Neural cell (in vitro differentiated cells): ENCODE data around the gene GFRA1.

ENCODE experiments used
- EP300 ChIP-seq: fragments of 450-650 bp; conservative IDR thresholded peaks from 2 replicates; pipeline ENCODE4 v1.6.1; 2014; ENCODE audit warnings: antibody characterized with exemption, mild to moderate bottlenecking, moderate library complexity; ENCODE audit not compliant: poor library complexity, severe bottlenecking
- EZH2 ChIP-seq: fragments of 200-600, 300-800 bp; shearing (Covaris generic), sonication (generic); IDR thresholded peaks from 2 replicates; pipeline ENCODE4 v1.6.1; 2014; ENCODE audit warnings: antibody characterized with exemption, low read length, borderline replicate concordance, mild to moderate bottlenecking; ENCODE audit not compliant: insufficient read depth, poor library complexity, severe bottlenecking
- MXI1 ChIP-seq: fragments of 450-650 bp; conservative IDR thresholded peaks from 2 replicates; pipeline ENCODE4 v1.6.1; 2014; ENCODE audit warnings: antibody characterized with exemption, mild to moderate bottlenecking; ENCODE audit not compliant: poor library complexity, severe bottlenecking
- POLR2AphosphoS5 ChIP-seq: IDR thresholded peaks from 2 replicates; pipeline ENCODE4 v1.6.1; 2012
- TAF1 ChIP-seq: IDR thresholded peaks from 2 replicates; pipeline ENCODE4 v1.6.1; 2012; ENCODE audit warnings: low read depth
- TF ChIP-seq, protein P1 (sequence below): fragments of 450-650 bp; IDR thresholded peaks from 2 replicates; pipeline ENCODE4 v1.5.1; 2014; ENCODE audit warnings: antibody characterized with exemption, mild to moderate bottlenecking, moderate library complexity; ENCODE audit not compliant: poor library complexity, severe bottlenecking
- TF ChIP-seq, protein P2 (sequence below): IDR thresholded peaks from 2 replicates; pipeline ENCODE4 v1.6.1; 2012; ENCODE audit warnings: borderline replicate concordance

DNA sequence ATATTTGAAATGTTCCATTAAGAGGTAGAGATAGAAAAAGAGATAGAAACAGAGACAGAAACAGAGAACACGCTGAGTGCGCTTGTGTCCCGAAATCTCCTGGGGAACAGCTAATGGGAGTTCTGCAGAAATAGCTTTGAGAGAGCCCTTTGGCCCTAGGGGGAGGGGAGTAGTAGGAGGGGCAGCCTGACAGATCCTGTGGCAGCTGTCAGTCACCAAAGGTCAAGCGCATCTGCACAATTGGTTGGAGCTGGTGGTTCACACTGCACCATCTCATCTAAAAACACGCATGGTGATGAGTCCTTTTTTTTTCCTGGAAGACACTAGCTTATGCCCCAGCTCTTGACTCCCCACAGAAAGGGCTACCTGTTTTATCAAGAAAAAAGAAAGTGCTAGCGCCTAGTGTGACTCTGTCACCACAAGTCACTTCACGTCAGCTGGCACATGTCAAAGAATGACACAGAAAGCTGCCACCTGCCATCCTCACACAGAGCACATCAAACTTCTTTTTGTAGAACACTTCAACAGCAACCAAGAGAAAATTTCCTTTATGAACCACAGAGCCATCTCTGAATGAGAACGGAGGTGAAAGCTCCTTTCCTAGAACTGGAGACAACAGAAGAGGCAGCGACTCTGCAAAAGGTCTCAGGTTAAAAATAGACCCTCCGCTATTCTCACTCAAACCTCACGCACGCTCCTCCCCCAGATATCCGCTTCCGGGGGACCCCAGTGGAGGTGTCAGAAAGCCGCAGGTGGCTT is 125.7 kb downstream of the GFRA1 start:
- TF ChIP-seq, protein P1, sequence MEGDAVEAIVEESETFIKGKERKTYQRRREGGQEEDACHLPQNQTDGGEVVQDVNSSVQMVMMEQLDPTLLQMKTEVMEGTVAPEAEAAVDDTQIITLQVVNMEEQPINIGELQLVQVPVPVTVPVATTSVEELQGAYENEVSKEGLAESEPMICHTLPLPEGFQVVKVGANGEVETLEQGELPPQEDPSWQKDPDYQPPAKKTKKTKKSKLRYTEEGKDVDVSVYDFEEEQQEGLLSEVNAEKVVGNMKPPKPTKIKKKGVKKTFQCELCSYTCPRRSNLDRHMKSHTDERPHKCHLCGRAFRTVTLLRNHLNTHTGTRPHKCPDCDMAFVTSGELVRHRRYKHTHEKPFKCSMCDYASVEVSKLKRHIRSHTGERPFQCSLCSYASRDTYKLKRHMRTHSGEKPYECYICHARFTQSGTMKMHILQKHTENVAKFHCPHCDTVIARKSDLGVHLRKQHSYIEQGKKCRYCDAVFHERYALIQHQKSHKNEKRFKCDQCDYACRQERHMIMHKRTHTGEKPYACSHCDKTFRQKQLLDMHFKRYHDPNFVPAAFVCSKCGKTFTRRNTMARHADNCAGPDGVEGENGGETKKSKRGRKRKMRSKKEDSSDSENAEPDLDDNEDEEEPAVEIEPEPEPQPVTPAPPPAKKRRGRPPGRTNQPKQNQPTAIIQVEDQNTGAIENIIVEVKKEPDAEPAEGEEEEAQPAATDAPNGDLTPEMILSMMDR = no peak
- TF ChIP-seq TAF1 (no peak), EZH2 (no peak), MXI1 (no peak), EP300 (no peak), POLR2AphosphoS5 (no peak)
- TF ChIP-seq, protein P2, sequence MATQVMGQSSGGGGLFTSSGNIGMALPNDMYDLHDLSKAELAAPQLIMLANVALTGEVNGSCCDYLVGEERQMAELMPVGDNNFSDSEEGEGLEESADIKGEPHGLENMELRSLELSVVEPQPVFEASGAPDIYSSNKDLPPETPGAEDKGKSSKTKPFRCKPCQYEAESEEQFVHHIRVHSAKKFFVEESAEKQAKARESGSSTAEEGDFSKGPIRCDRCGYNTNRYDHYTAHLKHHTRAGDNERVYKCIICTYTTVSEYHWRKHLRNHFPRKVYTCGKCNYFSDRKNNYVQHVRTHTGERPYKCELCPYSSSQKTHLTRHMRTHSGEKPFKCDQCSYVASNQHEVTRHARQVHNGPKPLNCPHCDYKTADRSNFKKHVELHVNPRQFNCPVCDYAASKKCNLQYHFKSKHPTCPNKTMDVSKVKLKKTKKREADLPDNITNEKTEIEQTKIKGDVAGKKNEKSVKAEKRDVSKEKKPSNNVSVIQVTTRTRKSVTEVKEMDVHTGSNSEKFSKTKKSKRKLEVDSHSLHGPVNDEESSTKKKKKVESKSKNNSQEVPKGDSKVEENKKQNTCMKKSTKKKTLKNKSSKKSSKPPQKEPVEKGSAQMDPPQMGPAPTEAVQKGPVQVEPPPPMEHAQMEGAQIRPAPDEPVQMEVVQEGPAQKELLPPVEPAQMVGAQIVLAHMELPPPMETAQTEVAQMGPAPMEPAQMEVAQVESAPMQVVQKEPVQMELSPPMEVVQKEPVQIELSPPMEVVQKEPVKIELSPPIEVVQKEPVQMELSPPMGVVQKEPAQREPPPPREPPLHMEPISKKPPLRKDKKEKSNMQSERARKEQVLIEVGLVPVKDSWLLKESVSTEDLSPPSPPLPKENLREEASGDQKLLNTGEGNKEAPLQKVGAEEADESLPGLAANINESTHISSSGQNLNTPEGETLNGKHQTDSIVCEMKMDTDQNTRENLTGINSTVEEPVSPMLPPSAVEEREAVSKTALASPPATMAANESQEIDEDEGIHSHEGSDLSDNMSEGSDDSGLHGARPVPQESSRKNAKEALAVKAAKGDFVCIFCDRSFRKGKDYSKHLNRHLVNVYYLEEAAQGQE = no peak
